Retina (tissue), 1 donor: ENCODE measurements around the gene CAMK2D.

ENCODE experiments used
- DNase-seq: peaks from one replicate; pipeline ENCODE4 v3.0.0-alpha.2; 2016

Gene CAMK2D

DNA sequence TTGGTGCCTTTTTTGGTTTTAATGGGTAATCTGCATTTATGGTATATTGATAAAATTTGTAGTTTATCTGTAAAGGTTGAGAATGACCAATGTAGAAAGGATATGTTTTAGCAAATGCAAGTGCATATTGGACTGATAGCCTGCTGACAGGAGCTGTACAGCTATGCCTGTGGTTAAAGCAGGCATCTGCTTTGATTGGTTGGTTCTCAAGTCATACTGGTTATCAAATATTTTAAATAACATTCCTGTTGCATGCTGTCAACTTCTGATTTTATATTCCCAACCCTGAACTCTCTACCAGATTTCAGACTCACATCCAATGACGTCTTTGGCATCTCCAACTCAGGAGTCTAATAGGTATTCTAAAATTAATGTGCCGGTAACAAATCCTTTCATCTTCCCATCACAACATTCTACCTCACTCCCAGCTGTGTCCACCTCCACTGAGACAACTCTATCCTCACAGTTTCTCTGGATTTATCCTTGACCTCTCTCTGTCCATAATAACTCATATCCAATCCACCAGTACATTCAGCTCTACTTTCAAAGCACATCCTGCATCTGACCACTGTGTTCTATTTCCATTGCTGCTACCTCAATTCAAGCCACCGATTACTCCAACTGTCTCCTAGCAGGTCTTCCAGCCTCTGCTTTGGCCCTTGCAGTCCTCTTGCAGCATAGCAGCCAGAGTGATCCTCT is 125.7 kb downstream of the CAMK2D start:
- DNase-seq: no peak

DNA sequence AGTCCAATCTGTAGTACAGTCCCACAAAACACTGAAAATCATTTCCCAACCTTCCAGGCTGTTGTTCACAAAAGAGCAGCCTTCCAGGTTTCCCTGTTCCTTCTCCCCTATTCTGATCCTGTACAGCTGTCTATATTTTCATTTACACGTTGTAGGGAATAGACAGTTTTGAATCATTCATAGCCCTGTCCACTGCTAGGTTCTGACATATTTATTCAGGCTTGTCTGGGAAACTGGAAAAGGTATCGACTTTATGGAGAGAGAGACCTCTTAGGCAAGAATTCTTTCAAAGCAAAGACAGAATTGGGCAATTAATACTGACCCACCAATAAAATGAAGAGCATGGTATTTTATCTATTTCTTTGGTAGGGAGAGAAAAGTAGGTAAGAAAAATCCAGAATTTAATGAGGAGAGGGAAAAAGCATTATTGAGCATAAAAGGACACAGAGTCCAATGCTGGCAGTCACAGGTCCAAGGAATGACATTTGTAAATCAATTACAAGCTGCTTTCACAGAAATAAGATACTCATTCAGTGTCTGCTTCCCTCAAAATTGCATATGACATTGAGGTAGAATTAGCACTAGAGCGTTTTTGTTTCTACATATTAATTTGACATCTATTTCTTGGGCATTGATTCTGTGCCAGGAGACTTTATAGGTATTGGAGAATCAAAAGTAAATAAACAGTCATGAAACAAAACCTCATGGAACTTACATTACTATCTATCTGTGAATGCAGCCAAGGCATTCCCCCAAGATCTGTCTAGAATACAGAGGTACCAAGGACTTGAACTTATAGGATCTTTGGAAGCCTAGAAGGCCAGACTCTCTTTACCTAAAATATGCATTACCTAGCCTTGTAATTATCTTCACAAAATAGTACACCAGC is 127.2 kb downstream of the CAMK2D start:
- DNase-seq: no peak

DNA sequence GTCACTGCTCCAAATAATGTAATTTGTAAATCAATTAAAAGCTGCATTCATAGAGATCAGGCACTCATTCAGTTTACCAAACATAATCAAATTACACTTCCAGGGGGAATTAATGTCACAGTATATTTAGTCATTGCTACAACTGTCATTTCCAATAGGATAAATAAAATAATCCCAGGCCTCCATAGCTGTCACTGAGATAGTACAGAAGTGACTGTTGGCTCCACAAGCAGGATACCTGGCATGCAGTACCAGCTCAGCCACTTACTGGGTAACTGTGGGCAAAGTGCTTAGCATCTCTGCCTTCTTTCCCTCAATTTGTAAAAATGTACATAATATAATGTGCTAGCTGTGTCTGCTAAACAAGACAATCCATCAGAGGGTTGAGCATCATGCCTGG is 128.1 kb downstream of the CAMK2D start:
- peak; percentile 15 for DNase-seq

DNA sequence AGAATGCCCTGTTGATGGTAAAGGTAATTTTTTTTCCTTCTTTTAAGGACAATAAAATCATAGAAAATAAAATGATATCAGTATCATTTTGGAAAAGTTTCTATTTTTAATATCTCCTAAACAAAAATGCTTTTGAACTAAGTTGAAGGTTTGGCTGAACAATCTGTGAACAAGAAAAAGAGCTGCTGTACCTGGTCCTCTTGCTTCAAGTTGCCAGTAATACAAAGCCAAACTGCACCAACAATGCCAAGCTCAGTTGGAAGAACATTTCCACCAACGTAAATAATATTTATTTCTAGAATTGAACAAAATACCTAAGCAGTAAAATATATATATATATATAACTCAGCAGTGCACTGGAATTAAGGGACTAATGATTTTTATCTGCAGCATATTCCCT is 132.8 kb downstream of the CAMK2D start:
- no peak for DNase-seq

DNA sequence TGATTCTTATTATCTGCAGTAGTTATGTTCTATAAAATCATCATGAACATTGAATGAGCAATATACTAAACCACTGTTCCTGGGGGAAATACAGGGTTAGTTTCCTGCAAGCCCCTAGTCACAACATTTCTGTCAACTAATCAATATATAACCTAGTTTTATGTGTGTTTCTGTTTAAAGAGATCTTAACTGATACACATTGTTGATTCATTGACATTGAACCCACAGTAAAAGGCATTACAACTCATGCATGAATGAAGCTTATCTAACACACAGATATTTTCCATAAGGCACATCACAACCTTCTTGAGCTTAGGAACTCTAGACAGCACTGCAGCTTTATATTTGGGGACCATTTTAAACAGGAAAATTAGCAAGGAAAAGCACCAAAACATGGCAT is 134.2 kb downstream of the CAMK2D start:
- peak; percentile 23 for DNase-seq

DNA sequence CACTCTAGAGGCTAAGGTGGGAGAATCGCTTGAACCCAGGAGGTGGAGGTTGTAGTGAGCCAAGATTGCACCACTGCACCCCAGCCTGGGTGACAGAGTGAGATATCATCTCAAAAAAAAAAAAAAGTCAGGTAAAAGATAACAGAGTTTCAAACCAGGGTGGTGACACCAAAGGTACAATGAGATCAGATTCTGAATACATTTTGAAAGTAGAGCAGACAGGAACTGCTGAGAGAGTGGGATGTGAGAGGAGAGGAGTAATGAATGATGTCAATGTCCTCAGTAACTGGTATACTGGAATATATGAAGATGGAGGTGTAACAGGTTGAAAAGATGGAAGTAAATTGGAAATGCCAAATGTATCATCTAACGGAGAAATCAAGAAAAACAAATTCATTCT is 135.6 kb downstream of the CAMK2D start:
- no peak for DNase-seq

DNA sequence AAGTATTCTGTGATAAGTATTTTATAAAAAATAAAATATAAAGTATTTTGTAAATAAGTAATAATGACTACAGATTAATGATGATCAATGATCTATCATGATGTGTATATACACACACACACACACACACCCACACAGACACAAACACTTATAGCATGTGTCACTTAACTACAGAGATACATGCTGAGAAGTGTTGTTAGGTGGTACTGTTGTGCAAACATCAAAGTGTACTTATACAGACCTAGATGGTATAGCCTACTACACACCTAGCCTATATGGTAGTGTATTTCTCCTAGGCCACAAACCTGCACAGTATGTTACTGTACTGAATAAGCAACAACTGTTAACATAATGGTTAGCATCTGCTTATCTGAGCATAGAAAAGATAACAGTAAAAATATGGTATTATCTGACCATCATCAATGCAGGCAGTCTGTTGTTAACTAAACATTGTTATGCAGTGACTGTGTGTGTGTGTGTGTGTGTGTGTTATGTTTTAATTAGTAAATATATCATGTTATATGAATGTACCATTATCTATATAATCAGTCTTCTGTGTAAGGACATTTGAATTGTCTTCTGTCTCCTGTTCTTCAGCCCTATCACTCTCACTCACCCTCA is 138.2 kb downstream of the CAMK2D start:
- no peak for DNase-seq

DNA sequence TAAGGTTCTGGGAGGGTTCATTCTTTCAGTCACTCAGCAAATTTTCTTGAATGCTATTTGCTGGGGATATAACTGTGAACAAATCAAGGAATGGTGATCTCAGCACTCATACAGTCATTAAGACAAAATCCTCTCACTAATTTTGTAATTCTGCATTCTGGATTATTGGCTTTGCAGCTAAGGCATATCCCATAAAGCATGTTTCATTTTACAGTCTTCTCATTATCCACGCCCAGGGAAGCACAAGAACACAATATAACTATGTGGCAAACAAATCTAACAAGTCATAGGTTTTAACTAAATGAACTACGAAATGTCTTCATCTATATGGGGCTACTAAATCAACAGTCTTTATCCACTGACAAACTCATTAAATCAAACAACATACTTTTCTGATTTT is 139.9 kb downstream of the CAMK2D start:
- no peak for DNase-seq

DNA sequence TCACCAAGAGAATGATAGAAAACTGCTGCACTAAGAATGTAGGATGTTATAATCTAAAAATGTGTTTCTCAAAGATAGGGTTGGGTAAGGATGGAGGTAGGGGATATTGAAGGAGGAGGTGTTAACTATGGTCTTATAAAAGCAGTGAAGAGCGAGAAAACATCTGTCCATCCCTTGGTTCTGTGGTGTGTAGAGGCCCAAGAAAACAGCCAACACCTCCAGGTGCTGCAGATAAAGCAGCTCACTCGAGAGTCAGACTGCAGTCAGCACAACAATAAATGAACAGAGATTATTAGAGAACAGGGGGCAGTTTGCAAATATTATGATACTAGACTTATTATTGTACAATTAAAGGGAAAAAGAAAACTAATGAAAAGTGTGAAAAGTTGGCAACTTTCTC is 141.5 kb downstream of the CAMK2D start:
- DNase-seq: no peak

DNA sequence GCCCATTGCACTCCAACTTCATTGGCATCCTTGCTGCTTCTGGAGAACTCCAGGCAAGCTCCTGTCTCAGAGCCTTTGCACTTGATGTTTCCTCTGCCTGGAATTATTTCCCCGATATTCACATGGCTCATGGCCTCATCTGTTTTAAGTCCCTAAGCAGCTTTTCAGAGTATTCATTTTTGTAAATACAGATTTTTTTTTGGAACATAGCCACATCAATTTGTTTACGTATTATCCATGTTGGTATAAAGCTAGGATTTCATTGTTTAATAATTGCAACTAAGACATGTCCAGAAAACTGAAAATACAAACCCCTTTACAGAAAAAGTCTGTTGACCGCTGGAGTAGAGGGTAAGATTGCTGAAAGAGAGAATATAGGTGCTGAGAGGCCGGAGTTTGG is 142.0 kb downstream of the CAMK2D start:
- DNase-seq: no peak

DNA sequence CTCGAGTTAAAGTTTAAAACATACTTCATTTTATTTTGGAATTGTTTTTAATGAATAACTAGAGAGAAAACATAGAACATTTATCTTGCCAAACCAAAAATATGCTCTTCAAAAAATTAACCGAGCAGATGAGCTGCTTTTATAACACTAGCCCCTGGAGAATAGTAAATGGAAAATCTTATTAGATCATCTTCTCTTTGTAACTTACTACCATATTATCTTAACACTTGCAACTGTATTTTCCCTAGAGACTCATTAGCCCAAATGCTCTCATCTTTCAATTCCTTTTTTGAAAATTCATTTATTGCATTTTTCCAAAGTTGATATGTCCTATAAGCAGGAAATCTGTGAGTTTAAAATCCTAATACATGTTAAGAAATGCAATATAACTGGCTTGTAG is 143.3 kb downstream of the CAMK2D start:
- DNase-seq: no peak

DNA sequence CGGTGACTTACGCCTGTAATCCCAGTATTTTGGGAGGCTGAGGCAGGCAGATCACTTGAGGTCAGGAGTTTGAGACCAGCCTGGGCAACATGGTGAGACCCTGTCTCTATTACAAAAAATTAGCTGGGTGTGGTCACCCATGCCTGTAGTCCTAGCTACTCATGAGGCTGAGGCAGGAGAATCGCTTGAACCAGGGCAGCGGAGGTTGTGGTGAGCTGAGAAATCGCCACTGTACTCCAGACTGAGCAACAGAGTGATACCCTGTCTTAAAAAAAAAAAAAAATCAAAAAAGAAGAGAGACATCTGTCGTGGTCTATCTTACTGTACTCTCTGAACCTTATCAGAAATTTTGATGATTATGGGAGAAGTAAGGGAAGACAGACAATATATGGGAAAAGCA is 144.3 kb downstream of the CAMK2D start:
- DNase-seq: no peak

DNA sequence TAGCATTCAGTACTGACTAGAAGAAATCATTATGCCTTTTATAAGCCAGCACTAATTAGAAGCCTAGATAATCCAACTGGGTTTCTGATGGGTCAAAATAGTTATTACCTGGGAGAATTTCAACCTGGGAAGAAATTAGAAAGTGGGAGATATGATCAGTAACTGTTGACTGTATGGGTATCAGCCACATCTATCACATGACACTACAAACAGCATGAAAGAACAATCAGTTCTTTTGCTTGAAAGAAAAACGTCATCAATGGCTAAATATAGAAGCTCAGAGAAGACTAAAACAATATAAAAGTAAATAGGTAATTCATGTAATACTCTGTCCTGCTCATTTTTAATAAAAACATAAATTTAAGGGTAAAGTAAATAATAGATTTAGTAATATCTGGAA is 145.1 kb downstream of the CAMK2D start:
- DNase-seq: no peak

DNA sequence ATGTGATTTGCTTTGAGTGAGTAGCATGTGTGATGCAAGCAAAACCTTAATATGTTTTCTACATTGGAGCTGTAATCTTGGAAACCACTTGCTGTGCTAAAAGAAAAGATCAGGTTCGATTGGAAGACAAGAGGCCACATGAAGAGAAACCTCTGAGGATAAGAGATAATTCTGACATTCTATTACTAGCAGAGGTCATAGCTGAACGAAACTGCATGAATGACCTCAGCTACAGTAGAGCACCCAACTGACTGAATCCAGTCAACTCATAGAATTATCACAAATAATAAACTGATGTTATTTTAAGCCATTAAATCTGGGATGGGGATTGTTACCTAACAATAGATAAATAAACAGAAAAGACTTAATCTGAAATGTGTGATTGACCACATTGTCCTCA is 147.1 kb downstream of the CAMK2D start:
- DNase-seq: no peak

DNA sequence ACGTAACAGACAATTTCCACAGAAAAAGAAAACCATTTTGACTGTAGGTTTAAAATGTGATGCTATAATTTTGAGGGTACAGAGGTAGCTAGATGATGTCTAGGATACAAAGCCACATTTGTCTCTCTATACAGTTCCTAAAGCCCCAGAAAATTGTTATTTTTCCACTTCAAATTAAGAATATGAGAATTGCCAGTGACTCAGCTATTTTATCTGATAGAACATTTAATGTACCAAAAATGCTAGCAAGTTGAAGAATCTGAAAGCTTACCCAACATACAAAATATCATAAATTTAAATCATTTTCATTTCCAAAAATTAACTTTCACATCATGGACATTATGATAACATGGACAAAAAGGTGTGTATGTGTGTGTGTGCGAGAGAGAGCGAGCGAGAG is 148.0 kb downstream of the CAMK2D start:
- no peak for DNase-seq

DNA sequence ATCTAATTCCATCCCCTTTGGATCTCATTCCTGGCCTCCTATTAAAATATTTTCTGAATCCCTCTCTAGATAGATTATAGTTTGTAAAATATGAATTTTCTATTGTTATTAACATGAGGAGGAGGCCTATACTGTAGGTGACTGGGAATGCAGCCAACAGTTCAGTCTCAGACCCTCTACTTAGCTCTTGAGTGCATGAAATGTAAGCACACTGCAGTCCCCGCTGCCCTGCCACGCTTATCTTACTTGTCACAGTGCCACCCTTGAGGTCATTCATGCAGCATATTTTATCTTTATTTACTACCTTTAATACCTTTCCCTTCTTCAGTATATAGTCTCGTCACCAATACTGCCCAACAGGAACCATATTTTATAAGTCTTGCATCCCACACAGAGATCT is 151.0 kb downstream of the CAMK2D start:
- DNase-seq: no peak

DNA sequence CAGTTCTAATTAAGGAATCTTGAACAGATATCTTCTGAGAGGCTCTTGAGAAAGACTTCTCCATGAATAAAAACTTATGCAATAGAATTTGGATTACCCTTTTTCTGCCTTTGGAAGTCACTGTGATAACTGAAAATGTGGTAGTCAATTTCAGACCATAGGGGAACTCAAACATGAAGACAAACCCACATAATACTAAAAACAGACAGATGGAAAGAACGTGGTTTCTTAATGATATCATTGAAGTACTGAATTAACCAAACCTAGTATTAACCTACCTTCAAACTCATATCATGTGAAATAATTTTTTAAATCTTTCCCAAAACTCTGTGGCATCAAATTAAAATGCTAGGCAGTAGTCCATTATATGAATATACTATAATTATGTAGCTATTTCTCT is 153.5 kb downstream of the CAMK2D start:
- no peak for DNase-seq

DNA sequence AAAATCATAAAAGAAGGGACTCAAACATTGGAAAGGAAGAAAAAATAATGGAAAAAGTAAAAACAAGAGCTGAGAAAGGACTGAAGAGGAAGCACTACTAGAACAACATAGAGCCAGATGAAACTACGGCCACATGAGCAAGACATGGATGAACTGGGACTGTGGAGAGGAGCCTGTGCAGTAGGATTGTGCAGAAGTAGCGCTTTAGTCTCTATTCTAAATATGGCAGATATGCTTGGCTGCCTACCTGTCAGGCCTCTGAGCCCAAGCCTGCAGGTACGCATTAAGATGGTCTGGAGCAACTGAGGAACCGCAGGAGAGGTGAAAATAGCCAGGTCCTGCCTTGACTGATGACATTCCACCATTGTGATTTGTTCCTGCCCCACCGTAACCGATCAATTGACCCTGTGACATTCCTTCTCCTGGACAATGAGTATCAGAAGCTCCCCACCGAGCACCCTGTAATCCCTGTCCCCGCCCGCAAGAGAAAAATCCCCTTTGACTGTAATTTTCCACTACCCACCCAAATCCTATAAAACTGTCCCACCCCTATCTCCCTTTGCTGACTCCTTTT is 154.3 kb downstream of the CAMK2D start:
- DNase-seq: no peak

DNA sequence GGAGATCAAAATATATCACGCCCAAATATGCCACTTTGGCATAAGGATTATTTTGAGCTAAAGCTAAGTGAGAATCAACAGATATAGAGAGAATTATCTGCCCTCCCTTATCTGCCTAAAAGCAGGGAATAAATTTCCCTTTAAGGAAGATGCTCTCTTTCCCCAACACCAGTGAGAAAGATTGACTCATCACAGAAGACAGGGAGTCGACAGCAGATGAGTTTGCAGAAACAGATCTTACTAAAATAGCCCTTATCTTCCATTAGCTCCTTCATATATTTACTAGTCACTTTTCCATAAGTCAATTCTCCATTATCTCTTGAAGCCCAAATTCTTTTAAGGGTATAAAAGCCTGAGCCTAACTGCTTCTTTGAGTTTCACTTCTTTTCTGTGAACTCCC is 156.6 kb downstream of the CAMK2D start:
- no peak for DNase-seq

DNA sequence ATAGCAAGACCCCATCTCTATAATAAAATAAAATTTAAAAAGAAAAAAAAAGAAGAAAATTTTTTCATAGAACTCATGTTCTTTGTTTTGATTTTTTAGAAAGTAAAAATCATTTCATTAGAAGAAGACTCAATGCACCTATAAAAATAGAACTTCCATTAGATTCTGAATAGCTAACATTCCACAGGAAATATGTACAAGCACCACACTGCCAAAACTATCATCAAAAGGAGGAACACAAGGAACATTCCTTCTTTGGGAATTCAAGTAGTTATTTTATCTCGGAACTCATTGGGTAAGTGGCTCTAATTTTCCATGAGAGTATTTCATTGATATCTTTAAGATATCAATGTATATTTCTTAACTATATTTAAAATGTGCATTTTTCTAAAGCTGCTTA is 157.6 kb downstream of the CAMK2D start:
- DNase-seq: no peak

DNA sequence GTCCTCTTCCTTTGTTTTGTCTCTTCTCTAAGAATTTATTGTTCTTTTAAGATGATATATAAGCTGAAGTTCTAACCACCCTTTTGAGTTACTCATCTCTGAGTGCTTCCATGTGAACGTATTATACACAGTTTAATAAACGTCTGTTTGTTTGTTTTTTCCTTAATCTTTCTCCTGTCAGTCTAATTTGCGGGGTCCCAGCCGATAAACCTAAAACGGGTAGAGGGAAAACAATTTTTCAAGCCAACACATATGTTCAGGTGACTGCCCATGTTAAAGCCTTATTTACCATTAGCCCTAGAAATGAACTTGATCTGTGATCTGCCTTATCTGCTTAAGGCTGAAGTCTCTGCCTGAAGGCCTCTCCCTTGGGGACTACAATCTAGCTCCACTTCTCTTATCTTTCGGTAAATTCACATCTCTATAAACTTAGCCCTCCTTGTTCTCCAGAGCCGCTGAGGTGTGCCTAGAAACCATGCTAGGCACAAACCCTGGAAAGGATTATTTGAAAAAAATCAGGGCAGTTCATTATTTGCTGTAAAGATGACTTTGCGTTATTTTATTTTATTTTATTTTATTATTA is 158.8 kb downstream of the CAMK2D start:
- DNase-seq: no peak

DNA sequence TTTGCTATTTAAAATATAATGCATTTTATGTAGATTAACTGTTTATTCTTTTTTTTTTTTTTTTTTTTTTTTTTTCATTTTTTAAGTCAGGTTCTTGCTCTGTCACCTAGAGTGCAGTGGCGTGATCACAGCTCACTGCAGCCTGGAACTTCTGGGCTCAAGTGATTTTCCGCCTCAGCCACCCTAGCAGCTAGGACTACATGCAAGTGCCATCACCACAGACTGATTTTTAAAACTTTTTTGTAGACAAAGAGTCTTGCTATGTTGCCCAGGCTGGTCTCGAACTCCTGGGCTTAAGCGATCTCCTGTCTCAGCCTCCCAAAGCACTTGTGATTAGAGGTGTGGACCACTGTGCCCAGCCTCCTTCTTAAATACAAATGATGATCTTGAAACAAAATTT is 159.9 kb downstream of the CAMK2D start:
- DNase-seq: no peak

DNA sequence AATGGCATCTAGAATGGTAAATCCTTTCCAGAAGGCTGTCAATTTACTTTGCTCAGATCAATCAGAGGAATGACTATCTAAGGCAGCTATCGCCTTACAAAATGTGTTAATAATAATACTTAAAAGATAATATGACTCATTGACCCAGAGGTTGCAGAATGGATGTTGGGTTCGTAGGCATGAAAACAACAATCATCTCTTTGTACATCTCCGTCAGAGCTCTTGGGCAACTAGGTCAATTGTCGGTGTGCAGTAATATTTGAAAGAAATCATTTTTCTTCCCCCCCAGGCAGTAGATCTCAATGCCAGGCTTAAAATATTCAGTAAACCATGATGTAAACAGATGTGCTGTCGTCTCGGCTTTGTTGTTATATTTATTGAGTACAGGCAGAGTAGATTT is 165.1 kb downstream of the CAMK2D start:
- DNase-seq: no peak

DNA sequence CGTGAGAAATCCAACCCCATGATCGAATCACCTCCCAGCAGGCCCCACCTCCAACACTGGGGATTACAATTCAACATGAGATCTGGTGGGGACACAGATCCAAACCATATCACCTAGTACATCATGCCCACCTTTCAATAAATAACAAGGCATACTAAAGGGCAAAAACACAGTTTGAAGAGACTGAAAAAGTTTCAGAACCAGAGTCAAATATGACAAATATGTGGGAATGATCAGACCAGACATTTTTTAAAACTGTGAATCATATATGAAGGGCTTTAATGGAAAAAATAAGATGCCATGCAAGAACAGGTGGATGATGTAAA is 167.3 kb downstream of the CAMK2D start:
- no peak for DNase-seq
